HG02884 (cell line): ENCODE measurements around the gene SEMA3D.

ENCODE experiments used
- ATAC-seq: cut with Tn5 transposase; IDR thresholded peaks from one replicate; pipeline ENCODE4 v1.9.1; 2021; ENCODE audit warnings: mild to moderate bottlenecking, moderate library complexity; ENCODE audit not compliant: unreplicated experiment

The SEMA3D gene

GRCh38 chr7:85184599-85185423 is 2.0 kb downstream of the SEMA3D start:
- no peak for ATAC-seq

DNA sequence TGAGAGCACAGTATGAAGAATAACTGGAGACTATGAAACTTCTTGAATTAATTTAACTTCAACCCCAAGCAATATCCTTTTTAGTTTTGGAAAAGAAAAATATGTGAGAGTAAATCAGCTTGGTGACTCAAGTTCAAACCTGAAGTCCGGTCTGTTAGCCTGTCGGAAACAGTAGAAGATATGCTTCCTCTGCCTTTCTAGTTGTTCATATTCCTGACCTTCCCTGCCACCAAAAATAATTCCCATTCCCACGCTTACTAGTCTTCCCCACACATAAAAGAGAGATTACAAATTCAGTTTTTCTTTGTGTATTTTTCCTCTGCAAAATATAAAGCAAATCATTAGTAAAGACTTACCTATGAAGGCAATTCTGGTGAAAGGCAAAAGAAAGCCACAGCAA is 3.6 kb downstream of the SEMA3D start:
- no peak for ATAC-seq

GRCh38 chr7:85178531-85179298 is 8.1 kb downstream of the SEMA3D start:
- ATAC-seq, result no peak

- ATAC-seq, result no peak
Observed at GRCh38 chr7:85177316-85177715, 9.5 kb downstream of the SEMA3D start.

- ATAC-seq, result no peak
Observed at GRCh38 chr7:85176197-85176596, 10.7 kb downstream of the SEMA3D start.

DNA sequence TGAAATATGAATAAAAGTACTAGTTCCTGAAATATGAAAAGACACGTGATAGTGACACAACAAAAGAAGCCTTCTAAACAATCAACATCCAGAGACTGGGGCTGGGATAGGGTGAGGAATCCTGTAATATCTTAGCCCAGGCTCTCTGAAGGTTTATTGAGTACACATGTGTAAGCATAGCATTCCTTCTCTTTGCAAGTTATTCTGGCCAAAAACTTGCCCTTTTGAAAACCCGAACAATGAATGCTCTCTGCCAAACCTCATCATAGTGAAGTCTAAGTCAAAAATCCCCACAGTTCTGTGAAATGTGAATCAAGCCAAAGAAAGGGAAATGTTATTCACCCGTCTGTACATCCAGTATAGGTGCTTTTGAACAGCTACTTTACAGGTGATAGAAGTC is 11.6 kb downstream of the SEMA3D start:
- no peak for ATAC-seq

- ATAC-seq, result no peak
Observed at GRCh38 chr7:85172530-85172941, 14.3 kb downstream of the SEMA3D start.

GRCh38 chr7:85167636-85168035 is 19.2 kb downstream of the SEMA3D start:
- no peak for ATAC-seq

DNA sequence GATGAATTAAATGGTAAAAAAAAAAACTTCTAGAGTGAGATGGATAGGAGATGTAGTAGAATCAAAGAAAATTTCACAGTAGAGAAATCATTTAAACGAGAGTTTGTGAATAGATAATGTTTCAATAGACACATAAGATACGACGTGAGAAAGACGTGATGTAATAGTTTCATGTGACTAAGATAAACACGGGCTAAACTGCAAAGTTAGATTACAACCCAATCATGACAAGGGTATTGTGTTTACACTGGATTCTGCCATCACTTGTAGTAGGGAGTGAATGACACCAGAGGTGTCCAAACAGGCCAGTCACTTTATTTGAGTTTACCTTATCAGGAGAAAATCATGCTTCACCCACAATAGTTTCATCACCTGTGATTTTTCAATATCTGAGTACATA is 21.6 kb downstream of the SEMA3D start:
- no peak for ATAC-seq

DNA sequence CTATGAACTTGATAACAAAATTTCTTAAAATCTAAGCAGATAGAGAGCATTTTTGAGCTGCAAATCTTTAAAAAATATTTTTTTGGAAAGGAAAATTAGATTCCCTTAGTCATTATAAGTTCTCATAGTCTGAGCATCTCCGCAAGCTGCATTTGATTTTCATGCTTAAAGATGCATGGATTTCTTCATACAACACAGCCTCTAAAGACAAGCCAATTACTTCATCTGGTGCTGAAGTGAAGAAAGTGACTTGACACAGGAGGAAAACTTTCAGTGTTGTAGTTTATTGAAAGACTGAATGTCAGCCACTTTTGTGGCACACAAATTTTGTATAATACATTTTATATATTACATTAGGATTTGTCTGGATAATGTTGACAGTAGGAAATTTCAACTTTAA is 22.5 kb downstream of the SEMA3D start:
- ATAC-seq, result no peak

- ATAC-seq, result no peak
Observed at GRCh38 chr7:85162721-85163120, 24.1 kb downstream of the SEMA3D start.

GRCh38 chr7:85160223-85160622 is 26.6 kb downstream of the SEMA3D start:
- peak; percentile 85 for ATAC-seq

- no peak for ATAC-seq
Observed at GRCh38 chr7:85159003-85159402, 27.9 kb downstream of the SEMA3D start.

DNA sequence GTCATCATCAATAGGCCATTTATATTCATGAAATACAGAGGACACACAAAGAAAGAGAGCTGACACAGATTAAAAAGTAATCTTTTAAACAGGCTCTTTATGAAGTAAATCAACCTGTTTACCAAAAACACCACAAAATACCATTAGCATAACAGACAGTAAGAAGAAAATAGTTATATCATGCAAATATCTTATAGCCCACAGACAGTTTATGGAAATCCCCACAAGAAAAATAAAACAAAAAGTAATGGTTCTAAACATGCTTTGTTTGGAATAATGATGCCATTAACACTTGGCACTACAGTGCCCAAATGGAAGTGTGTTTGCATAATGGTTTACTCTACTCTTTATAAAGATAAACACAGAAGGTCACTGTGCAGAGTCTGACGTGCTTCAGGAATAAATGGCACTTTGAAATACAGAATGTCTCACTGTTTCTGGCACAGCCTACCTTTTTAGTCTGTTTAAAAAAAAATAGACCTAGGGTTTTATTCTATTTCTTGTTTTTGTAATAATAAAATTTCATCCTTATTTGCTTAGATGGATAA is 30.1 kb downstream of the SEMA3D start:
- ATAC-seq, result no peak

GRCh38 chr7:85154282-85154937 is 32.4 kb downstream of the SEMA3D start:
- ATAC-seq, result no peak

DNA sequence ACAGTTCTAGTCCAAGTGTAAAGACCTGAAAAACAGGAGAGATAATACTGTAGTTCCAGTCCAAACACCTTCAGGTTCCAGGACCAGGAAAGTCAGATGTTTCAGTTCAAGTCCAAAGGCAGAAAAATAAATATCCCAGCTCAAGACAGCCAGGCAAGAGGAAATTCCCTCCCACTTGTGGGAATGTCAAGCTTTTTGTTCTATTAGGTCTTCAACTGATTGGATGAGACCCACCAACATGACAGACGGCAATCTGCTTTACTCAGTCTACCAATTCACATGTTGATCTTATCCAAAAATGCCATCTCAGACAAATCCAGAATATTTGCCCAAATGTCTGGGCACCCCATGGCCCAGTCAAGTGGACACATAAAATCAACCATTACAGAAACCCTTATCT is 33.1 kb downstream of the SEMA3D start:
- ATAC-seq, result no peak

DNA sequence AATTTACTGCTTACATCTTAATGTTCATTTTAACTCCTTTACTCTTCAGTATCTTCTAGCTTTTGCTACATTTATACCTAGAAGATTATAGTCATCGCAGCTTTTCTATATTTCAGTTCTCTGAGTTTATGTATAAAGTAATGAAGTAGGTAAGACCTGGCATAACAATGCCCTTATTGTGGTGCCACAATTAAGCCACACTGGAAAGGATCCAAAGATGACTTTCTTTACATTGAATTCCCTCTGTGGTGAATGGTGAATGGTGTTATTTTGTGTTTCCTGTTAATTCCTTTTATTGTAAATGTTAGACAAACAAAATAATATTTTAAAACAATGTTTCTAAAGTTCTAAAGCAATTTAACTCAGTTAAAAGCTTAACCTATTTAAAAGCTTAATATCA is 36.2 kb downstream of the SEMA3D start:
- no peak for ATAC-seq

DNA sequence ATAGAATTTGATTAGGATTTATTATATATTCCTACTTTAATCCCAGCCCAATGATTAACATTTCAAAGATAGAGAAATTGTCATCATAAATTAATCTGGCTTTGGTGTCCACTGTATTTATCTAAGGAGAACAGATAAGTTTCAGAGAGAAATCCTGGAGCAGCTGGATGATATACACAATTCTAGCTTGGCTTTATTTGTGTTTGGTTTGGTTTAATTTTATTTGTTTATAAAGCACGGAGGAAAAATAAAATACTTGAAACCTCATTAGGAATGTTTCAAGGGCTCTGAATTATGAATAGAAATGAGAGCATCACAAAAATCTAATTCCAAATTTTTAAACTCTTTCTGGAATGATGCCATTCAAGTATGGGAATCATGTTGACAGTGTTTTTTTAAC is 42.1 kb downstream of the SEMA3D start:
- no peak for ATAC-seq

DNA sequence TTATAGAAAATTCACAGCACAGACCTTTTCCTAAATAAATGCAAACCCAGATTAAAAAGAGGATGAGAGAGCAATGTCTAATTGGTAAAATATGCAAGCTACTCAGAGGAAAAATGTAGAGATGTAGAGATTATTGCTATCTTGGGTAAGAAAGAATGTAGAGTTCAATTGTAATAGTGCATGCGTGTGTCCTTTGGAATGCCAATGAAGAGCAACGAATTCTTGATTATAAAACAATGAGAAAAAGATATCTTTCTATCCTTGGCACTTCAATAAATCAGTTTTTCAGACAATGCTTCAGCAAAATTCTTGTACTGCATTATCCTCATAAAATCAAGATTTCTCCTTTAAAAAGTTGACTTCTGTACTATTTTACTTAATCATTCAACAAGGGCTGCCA is 50.9 kb downstream of the SEMA3D start:
- ATAC-seq, result no peak

- ATAC-seq, result no peak
Observed at GRCh38 chr7:85133560-85133959, 53.3 kb downstream of the SEMA3D start.

DNA sequence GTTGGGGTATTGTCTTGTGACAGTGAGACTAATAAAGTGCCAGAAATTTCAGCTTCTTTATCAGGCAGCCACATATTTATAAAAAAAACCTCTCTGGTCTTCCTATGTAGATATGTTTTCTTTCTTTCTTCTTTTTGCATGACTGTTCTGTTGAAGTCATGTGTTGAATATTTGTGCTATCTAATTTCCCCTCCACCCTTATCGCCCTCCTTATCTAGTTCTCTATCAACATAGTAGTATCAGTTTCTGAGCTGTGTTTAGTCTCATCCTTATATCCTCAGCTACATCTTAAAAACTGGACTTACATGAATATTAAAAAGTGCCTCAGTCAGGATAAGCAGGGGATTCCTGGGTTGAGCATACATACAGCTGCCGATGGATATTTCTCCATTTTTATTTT is 53.9 kb downstream of the SEMA3D start:
- no peak for ATAC-seq
